Activated T-helper 1 cell treated with anti-CD3 and anti-CD28 coated beads, Interleukin-2, amount 50 U/mL, for 16 hours (primary cell): ENCODE data around the gene BTN3A1.
"Not testable (repeated sequence)": the region's sequence is repeated elsewhere in the genome, so short reads cannot be mapped to it uniquely, and the experiment has no call there.

Experiments
- DNase-seq, 2 donors: peaks; one replicate each; pipeline ENCODE4 v3.0.0-alpha.2; 2020; ENCODE audit warnings: low read depth in 1 of 2, low spot score in 1 of 2

The BTN3A1 gene

DNA sequence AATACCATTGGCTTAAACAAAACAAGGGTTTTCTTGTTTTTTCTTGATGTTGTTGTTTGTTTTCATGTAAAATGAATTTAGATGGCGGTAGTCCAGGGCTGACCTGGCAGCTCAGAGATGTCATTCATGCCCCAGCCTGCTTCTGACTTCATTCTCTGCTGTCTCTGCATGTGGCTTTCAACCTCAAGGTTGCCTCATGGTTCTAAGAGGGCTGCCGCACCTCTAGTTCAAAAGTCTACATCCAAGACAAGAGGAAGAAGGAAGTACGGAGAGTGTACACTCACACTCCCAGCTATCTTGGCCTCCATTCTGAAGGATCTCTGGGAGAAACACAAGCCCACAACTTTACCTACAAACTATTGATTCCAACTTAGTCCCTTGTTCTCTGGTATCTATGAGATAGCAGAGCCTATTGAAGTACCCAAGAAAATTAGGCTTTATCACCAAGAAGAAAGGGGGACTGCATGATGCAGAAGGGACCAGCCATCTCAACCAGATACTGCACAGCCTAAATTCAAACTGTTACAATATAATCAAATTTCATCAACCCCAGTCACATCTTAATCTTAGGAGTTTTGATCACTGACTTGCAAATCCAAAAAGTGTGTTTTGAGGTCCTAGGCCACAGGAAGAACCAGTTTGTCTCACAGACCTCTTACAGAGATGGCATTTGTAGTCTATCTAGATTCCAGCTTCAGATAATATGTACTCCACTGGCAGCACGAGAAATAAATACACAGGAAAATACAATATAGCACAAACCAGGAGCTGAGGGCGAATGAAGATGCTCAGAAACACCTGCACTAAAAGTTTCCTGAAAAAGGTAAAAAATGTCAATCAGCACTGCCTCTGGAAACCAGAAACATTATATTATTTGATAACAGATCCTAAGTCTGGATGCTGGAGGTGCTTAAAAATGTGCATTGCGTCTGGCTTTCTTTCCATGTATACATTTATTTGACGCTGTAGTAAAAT lies 37.4 kb downstream of the BTN3A1 start:
- DNase-seq, result no peak

DNA sequence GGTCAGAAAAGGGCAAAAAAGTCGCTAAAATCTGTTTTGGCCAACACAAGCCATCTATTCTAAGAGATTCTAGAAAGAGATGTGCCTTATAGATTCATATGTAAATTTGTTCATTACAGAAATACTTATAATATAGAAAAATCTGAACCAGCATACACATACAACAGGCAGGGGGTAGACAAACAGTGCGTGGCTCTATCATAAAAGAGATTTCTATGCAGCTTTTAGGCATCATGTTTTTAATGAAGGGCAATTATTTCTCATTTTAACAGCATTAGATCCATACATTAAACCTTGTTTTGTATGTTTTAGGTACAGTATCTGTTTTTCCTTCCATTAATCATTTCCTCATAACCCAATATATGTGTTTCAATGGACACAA lies 38.9 kb downstream of the BTN3A1 start:
- no peak for DNase-seq

DNA sequence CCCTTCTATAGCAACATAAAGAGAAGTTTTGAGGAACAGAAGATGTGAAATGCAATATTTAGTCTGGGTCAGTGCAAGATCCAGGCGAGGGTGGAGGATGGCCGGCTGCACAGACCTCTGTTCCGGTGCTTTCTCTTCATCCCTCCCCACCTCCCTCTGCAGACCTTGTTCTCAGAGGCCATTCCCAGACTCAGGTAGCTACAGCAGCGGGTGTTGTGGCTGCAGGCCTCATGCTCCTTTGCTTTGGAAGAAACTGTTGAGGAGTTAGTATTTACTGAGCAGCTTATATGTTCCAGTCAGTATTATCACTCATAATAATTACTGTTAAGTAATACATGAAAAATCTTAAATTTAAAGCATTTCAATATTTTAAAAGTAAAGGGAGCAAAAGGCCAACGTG lies 39.9 kb downstream of the BTN3A1 start:
- DNase-seq, result no peak

DNA sequence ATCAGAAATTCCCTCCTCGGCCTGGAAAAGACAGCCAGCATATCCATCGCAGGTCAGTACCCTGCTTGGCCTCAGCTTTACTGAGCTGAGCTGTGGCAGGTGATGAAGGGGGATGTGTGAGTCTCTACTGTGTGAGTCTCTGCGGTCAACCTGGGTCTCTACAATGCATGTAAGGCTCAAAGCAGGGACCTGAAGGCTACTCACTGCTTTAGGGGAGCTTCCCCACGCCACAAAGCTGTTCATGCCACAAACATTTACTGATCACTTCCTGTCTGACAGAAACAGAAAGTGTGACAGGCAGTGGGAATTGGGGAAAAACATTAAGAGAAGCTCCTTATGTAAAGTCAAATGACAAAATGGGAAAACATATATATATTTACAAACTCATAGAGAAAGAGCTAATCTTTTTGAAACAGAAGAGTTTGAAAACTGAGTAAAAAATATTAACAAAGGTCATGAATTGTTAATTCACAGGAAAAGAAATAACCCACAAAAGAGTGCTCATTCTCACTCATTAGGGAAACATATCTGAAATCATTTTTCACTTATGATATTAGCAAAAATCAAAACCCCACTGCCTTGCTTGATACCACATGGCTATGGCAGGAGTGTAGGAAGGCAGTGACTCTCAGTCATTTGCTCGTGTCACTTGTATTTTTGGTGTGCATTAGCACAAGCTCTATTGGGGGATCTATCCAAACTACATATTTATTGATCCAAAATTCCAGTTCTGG lies 44.0 kb downstream of the BTN3A1 start:
- DNase-seq, result no peak

DNA sequence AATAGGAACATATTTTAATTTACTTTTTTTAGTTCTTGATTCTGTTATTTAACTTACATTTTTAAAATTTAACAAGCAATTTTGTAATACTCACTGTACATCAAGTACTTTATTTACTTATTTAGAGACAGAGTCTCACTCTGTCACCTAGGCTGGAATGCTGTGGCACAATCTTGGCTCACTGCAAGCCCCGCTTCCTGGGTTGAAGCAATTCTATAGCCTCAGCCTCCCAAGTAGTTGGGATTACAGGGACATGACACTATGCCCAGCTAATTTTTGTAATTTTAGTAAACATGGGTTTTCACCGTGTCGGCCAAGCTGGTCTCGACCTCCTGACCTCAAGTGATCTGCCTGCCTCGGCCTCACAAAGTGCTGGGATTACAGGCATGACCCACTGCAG lies 45.2 kb downstream of the BTN3A1 start:
- no peak for DNase-seq

DNA sequence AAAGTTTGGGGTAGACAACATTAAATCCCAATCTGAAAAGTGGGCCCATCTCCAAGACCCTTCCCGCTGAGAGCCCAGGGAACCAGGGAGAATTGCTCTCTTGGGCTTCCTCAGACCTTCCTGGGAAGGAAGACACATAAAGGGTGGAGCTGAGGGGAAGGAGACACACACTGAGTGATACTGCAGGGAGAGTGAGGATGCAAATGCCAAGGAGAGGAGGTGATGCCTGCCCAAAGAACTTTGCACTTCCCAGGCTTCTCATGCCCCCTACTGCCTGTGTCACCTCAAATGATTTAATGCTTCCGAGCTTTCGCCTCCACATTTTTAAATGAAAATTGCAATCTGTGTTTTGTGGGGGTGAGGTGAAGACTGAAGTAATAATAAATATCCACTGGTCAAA lies 48.2 kb downstream of the BTN3A1 start:
- DNase-seq, result no peak

DNA sequence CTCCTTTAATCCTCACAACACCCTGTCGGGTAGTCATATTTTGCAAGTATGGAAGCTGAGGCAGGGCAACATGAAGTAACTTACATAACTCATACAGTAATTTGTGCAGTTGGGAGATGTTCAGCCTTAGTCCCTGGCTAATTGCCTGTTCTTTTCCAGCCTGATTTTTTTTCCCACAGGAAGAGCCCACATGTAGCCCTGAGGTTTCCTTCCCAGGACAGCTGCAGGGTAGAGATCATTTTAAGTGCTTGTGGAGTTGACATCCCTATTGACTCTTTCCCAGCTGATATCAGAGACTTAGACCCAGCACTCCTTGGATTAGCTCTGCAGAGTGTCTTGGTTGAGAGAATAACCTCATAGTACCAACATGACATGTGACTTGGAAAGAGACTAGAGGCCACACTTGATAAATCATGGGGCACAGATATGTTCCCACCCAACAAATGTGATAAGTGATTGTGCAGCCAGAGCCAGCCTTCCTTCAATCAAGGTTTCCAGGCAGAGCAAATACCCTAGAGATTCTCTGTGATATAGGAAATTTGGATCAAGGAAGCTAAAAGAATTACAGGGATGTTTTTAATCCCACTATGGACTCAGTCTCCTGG lies 50.7 kb downstream of the BTN3A1 start:
- DNase-seq, result no peak

DNA sequence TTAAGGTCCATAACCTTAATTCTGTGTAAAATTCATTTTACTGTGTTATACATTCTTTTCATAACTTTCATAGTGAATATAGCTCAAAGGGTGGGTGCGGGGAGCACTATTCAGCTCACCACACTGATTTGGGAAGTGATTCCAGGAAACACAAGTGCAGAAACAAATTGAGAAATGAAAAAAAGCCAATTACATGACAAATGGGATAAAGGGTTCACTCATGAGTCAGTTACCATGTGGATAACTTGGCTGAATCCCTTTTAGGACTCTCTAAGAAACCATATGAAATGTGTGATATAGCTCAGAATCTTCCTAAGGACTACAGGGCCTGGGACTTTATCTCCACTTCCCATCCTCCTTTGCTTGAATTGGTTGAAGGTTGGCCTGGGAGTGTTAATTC lies 52.6 kb downstream of the BTN3A1 start:
- no peak for DNase-seq

DNA sequence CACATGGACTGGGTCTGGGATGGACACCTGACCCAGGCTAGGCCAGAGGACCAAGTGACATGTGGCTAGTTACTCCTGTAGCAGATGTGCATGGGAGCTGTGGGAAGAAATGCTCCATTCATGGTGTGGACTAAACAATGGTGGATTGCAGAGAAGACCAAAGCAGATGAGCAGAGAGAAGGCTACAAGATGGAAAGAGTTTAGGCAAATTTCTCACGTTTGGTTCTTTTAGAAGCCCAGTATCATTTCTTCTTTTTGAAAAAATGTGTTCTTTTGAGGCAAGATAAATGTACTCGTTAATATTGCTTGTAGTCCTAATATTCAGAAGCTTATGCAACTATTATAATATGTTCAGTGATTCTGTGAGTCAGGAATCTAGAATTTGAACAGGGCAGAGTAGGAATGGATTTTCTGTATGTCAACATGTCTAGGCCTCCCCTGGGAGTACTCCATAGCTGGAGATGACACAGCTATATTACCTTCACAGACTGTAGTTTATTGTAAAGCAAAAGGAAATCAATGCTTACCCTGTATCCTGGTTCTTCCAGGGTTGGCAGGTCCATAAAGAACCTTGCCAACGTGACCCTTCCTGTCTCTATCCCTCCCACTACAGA lies 53.4 kb downstream of the BTN3A1 start:
- DNase-seq, result no peak

DNA sequence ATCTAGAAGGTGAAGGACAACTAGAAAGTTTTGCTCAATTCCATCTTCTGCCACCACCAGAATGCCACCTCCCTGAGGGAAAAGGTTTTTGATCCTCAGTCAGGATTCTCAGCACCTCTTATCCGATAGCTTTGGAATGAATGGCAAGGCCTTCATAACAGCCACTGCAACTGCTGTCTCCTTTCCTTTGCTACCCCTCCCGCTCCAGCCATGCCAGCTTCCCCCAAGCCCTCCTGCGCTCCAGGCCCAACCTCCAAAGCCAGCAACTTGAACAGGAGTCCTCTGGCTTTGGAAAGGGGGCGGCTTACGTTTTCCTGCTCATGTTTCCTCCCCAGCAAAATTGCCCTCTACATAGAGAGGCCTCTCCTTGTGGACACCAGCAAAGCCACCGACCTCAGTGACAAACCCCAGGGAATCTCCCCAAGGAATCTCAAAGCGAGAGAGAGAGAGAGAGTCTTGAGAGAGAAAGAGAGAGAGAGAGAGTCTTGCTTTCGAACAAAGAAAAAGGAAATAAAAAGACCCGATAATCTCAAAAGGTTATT lies 55.3 kb downstream of the BTN3A1 start:
- no peak for DNase-seq

DNA sequence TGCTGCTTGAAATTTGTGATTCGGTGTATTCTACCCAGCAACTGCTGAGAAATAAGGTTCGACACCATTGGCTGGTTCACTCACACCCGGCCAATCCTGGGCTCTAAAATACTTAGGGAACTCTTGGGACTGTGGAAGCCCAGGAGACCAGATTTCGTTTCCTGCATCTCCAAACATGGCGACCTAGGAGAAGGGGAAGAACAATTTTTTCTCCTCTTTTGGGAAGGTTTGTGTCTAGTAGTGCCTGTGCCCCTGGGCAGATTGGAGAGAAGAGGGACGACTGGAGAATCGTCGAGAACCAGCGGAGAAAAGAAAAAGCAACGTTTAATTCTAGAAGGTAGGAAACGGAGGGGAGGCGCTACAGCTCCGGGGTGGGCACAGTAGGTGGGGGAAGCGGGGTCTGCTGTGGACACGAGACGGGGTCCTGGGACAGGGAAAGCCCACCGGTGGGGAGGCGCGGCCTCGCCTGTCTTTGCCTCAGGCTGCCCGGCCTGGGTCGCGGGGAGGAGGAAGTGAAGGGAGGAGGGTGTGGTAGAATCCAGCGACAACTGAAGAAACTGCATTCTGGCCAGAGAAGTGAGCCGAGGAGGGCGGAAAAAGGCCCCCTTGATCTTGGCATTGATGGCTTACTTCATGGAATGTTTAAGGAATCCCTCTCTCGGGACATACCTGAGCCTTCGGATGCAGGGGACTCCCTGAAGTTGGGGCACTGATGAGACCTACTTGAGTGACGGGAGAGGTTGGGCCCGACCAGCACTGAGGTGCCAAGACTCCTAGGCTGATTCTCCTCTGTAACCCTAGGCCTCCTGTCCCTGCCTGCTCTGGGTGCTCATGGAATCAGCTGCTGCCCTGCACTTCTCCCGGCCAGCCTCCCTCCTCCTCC lies 56.0 kb downstream of the BTN3A1 start, which contains the start of gene BTN2A1:
Gene BTN2A1 (plus strand): TSS at position 150 of the 883 bp plus-strand sequence. CDS start 682 bp downstream, at position 832.
- peak in 1 of 2 donors; percentile 45 for DNase-seq

DNA sequence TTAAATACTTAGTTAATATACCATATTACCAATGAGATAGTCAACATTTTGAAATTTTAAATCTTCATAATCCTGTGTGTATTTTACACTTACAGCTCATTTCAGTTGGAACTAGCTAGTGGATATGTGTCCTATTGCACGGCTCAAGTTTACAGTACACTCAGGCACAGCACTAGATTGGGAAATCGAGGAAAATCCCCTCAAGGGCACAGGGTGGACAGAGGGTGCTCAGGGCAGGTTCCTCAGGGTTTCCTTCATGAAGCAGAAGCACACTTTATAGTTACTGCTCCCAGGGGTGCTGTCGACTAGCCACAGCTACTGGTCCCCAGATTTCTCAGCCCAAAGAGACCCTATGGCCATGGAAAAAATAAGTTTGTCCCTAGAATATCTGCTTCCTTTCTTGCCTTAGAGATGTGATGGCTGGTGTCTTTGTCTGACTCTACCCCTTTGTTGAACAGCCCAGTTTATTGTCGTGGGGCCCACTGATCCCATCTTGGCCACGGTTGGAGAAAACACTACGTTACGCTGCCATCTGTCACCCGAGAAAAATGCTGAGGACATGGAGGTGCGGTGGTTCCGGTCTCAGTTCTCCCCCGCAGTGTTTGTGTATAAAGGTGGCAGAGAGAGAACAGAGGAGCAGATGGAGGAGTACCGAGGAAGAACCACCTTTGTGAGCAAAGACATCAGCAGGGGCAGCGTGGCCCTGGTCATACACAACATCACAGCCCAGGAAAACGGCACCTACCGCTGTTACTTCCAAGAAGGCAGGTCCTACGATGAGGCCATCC lies 57.1 kb downstream of the BTN3A1 start:
- DNase-seq, result no peak

DNA sequence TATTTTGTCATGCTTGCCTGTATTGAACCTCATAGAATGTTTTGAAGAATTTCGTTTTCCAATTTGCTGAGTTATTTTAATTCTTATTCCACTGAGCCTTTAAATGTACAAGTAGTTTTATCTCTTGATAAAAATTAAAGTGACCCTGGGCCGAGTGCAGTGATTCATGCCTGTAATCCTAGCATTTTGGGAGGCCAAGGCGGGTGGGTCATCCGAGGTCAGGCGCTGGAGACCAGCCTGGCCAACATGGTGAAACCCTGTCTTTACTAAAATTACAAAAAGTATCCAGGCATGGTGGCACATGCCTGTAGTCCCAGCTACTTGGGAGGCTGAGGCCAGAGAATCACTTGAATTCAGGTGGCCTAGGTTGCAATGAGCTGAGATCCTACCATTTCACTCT lies 59.3 kb downstream of the BTN3A1 start:
- DNase-seq, result not testable (repeated sequence)

DNA sequence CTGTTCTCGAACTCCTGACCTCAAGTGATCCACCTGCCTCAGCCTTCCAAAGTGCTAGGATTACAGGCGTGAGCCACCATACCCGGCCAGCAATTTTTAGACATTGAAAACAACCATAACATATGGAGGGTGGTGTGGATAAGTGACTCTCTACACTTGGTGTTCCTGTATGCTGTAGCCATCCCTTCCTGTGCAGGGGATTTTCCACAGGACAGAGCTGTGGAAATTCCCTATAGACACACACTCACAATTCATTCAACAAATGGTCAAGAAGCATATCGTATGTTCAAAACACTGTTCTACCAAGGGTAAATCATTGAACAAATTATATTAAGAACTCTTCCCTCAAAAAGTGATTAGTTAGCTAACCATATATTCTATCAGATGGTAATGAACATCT lies 61.9 kb downstream of the BTN3A1 start:
- DNase-seq, result no peak

DNA sequence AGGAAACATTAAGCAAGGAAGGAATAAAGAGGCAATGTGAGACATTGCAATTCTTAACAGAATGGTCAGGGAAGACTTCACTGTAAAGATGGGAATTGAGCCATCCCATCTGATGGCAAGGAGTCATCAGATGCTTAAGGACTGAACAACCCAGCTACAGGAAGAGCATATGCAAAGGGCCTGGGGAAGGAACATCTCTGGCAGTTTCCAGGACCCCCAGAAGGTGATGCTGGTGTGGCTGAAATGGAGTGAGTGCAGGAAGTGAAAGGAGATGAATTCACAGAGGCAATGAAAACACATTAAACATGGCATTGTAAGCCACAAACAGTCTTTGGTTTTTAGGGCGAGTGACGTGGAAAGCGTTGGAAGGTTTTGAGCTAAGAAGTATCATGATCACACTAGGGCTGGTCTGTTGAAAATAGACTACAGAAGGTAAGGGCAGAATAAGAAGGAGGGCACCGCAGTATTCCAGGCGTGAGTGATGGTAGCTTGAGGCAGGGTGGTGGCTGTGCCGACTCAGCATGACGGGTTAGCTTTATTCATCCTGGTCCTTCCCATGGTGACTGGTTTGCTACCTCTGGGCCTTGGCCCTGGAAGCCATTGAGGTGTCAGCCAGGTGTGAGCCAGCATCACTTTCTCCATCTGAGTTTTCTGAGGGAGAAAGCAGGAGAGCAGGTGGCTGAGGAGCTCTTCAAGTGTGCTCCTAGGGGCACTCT lies 62.5 kb downstream of the BTN3A1 start:
- no peak for DNase-seq
